AG04449 (cell line): Measurements from ENCODE around the gene C22orf15.

Source experiments
- CTCF ChIA-PET: fragments of 350-600 bp; formaldehyde crosslinking; extraction: SDS; loops from one replicate; lab custom pipeline; 2021; ENCODE audit warnings: antibody characterized with exemption; lab: Yijun Ruan, JAX
- POLR2A ChIA-PET: fragments of 400-600, 350-600 bp; formaldehyde crosslinking; extraction: SDS; loops from one replicate; lab custom pipeline; 2020; ENCODE audit warnings: antibody characterized with exemption, inconsistent platforms; lab: Yijun Ruan, JAX
- DNase-seq: peaks from one replicate; pipeline ENCODE4 v3.0.0-alpha.2; 2010; ENCODE audit warnings: low read depth, low spot score
- H3K4me3 ChIP-seq: 2 replicates; pipeline ENCODE4 v1.5.1; 2011; ENCODE audit warnings: low read depth, mild to moderate bottlenecking, control low read depth, low read length
- CTCF ChIP-seq: IDR thresholded peaks from one replicate; pipeline ENCODE4 v1.5.1; 2011; ENCODE audit warnings: mild to moderate bottlenecking, moderate library complexity, low read length, control low read depth, inconsistent platforms; ENCODE audit not compliant: insufficient read depth; ENCODE audit errors: missing control alignments

Gene C22orf15

GRCh38 chr22:23760056-23760455, 2.7 kb upstream of the C22orf15 start:
- no peak overlapping the region for H3K4me3 ChIP-seq
- ChIA-PET POLR2A (interaction anchor here (0.8 kb wide), 1 partner anchor 21 kb away, joined by 3 read pairs; no protein-coding TSS in a partner anchor), CTCF (interaction anchor here (0.9 to 1.9 kb wide), 4 partner anchors 8 to 90 kb away, joined by 3 to 7 read pairs (median 6); no protein-coding TSS in a partner anchor)
- no peak for DNase-seq
- TF ChIP-seq CTCF, result no peak

GRCh38 chr22:23763579-23763945, 772 bp downstream of the C22orf15 start:
- CTCF ChIA-PET, result interaction anchor here (0.6 to 17.1 kb wide), 5 partner anchors 8 to 85 kb away, joined by 3 to 387 read pairs (median 4); partner anchors contain the start of gene ZNF70
- no peak for DNase-seq
- POLR2A ChIA-PET, result no interaction called here
- peak overlapping the region; percentile 36 for H3K4me3 ChIP-seq
- TF ChIP-seq CTCF, result no peak

GRCh38 chr22:23763954-23764353, 1.2 kb downstream of the C22orf15 start:
- TF ChIP-seq CTCF, result no peak
- DNase-seq, result no peak
- peak overlapping the region; percentile 12; the same call in 1 of the 2 replicates for H3K4me3 ChIP-seq
- CTCF ChIA-PET, result interaction anchor here (0.6 to 17.1 kb wide), 4 partner anchors 8 to 84 kb away, joined by 3 to 387 read pairs (median 4); partner anchors contain the start of gene ZNF70
- POLR2A ChIA-PET, result interaction anchor here (0.5 kb wide), 1 partner anchor 58 kb away, joined by 3 read pairs; no protein-coding TSS in a partner anchor

- CTCF ChIA-PET, result interaction anchor here (1.0 to 17.1 kb wide), 8 partner anchors 10 to 223 kb away, joined by 3 to 387 read pairs (median 4); partner anchors contain the start of gene ZNF70
- no peak for TF ChIP-seq CTCF
- no peak overlapping the region for H3K4me3 ChIP-seq
- POLR2A ChIA-PET, result no interaction called here
- no peak for DNase-seq
Measured at GRCh38 chr22:23764899-23765881, 2.4 kb downstream of the C22orf15 start.

- peak overlapping the region; percentile 67 for H3K4me3 ChIP-seq
- DNase-seq, result no peak
- ChIA-PET POLR2A (interaction anchor here (1.0 kb wide), 1 partner anchor 127 kb away, joined by 4 read pairs; the partner anchor contains the start of gene MIF), CTCF (interaction anchor here (0.9 to 17.1 kb wide), 14 partner anchors 9 to 144 kb away, joined by 3 to 387 read pairs (median 7); partner anchors contain the start of genes SLC2A11 and ZNF70)
- TF ChIP-seq CTCF, result no peak
Measured at GRCh38 chr22:23767303-23767672, 4.5 kb downstream of the C22orf15 start.
